ENCODE measurements around the gene RASAL2. TPM values are rescaled to one million over a fixed set of nuclear protein-coding genes. Genes with fewer than 3 reads are reported as not detected.

Gene RASAL2
- total RNA-seq, 1 experiment from 2014 or later = 32.4 TPM

- H3K27me3 Mint-ChIP-seq (ENCODE audit: unreplicated experiment) = no peaks in the 10 kb centered on the region
- BruUV-seq (replicated peaks) = no TSS peak
- intact Hi-C loops (cut with micrococcal nuclease; ENCODE audit: unreplicated experiment) = no loop called here
- CTCF ChIA-PET = no interaction called here
- DNase-seq = no peak
- no peaks in the 10 kb centered on the region for H3K4me1 Mint-ChIP-seq (ENCODE audit: low read depth, unreplicated experiment)
- H3K4me3 Mint-ChIP-seq (ENCODE audit: low read depth, unreplicated experiment) = no peak overlapping the region
- H3K36me3 Mint-ChIP-seq (ENCODE audit: insufficient read depth, unreplicated experiment) = no peaks in the 10 kb centered on the region
- H3K27ac Mint-ChIP-seq (ENCODE audit: unreplicated experiment) = no peak overlapping the region
- TF ChIP-seq, protein P1, sequence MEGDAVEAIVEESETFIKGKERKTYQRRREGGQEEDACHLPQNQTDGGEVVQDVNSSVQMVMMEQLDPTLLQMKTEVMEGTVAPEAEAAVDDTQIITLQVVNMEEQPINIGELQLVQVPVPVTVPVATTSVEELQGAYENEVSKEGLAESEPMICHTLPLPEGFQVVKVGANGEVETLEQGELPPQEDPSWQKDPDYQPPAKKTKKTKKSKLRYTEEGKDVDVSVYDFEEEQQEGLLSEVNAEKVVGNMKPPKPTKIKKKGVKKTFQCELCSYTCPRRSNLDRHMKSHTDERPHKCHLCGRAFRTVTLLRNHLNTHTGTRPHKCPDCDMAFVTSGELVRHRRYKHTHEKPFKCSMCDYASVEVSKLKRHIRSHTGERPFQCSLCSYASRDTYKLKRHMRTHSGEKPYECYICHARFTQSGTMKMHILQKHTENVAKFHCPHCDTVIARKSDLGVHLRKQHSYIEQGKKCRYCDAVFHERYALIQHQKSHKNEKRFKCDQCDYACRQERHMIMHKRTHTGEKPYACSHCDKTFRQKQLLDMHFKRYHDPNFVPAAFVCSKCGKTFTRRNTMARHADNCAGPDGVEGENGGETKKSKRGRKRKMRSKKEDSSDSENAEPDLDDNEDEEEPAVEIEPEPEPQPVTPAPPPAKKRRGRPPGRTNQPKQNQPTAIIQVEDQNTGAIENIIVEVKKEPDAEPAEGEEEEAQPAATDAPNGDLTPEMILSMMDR (IDR thresholded peaks at IDR 0.05; ENCODE audit: unreplicated experiment) = no peak
- H3K9me3 Mint-ChIP-seq (ENCODE audit: low read depth, unreplicated experiment) = no peaks in the 10 kb centered on the region
Measured at GRCh38 chr1:178513278-178513983, 419.5 kb downstream of the RASAL2 start.

DNA sequence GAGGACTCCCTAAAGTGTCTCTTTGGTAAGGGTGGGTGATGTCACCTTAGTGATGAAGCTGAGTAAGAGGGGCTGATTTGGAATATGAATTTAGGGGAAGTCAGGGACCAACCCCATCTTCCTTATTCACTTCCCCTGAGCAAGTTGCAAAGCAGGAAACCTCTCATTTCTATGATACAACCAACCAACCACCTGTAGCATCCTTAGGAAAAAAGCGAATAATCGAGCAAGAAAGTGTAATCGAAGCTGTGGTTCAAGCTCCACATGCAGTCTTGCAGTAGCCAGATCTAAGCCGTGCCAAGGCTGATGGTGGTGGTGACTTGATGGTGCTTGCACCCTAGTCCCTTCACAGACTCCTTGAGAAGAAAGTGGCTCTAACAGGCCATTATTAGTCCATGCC, 422.2 kb downstream of the RASAL2 start:
- no TSS peak for BruUV-seq (replicated peaks)
- TF ChIP-seq, protein P1 (IDR thresholded peaks at IDR 0.05; ENCODE audit: unreplicated experiment) = no peak

DNA sequence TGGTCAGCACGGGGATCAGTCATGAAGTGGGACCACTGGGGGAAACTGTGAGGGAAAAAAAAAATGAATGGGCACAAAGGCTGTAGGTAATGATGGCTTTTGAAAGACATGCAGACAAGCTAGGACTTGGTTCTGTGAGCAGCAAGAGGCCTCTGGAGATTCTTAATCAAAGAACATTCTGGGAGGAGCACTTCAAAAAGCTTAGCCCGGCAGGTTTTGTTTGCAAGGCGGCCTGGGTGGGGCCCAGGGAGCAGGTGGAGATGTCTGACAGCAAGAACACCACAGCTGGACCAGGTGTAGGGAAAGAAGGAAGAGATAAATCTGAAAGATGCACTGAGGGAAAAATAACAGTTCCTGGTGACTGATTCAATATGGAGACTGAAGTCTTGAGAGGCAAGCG, 425.0 kb downstream of the RASAL2 start:
- H3K4me1 Mint-ChIP-seq (ENCODE audit: low read depth, unreplicated experiment) = no peaks in the 10 kb centered on the region
- no TSS peak for BruUV-seq (replicated peaks)
- H3K9me3 Mint-ChIP-seq (ENCODE audit: low read depth, unreplicated experiment) = no peaks in the 10 kb centered on the region
- intact Hi-C loops (cut with micrococcal nuclease; ENCODE audit: unreplicated experiment) = loop anchor here (5.0 kb wide), 1 partner anchor 207 kb away; no protein-coding TSS in a partner anchor
- TF ChIP-seq, protein P1 (IDR thresholded peaks at IDR 0.05; ENCODE audit: unreplicated experiment) = no peak
- H3K27ac Mint-ChIP-seq (ENCODE audit: unreplicated experiment) = no peak overlapping the region
- no peaks in the 10 kb centered on the region for H3K36me3 Mint-ChIP-seq (ENCODE audit: insufficient read depth, unreplicated experiment)
- H3K4me3 Mint-ChIP-seq (ENCODE audit: low read depth, unreplicated experiment) = no peak overlapping the region
- CTCF ChIA-PET = interaction anchor here (0.7 kb wide), 1 partner anchor 602 kb away, joined by 3 read pairs; no protein-coding TSS in a partner anchor
- DNase-seq = no peak
- no peaks in the 10 kb centered on the region for H3K27me3 Mint-ChIP-seq (ENCODE audit: unreplicated experiment)

More for the DNA sequence above, 422.2 kb downstream of the RASAL2 start:
- Mint-ChIP-seq H3K36me3 (ENCODE audit: insufficient read depth, unreplicated experiment) (no peaks in the 10 kb centered on the region), H3K27ac (ENCODE audit: unreplicated experiment) (no peak overlapping the region), H3K4me1 (ENCODE audit: low read depth, unreplicated experiment) (no peaks in the 10 kb centered on the region), H3K4me3 (ENCODE audit: low read depth, unreplicated experiment) (no peak overlapping the region), H3K27me3 (ENCODE audit: unreplicated experiment) (no peaks in the 10 kb centered on the region), H3K9me3 (ENCODE audit: low read depth, unreplicated experiment) (no peaks in the 10 kb centered on the region)
- intact Hi-C loops (cut with micrococcal nuclease; ENCODE audit: unreplicated experiment) = loop anchor here (5.0 kb wide), 1 partner anchor 204 kb away; no protein-coding TSS in a partner anchor
- DNase-seq = no peak
- CTCF ChIA-PET = no interaction called here

- Mint-ChIP-seq H3K9me3 (ENCODE audit: low read depth, unreplicated experiment) (no peaks in the 10 kb centered on the region), H3K36me3 (ENCODE audit: insufficient read depth, unreplicated experiment) (no peaks in the 10 kb centered on the region), H3K27me3 (ENCODE audit: unreplicated experiment) (no peaks in the 10 kb centered on the region), H3K4me3 (ENCODE audit: low read depth, unreplicated experiment) (no peak overlapping the region), H3K27ac (ENCODE audit: unreplicated experiment) (no peak overlapping the region), H3K4me1 (ENCODE audit: low read depth, unreplicated experiment) (no peaks in the 10 kb centered on the region)
- DNase-seq = no peak
- TF ChIP-seq, protein P1 (IDR thresholded peaks at IDR 0.05; ENCODE audit: unreplicated experiment) = no peak
- BruUV-seq (replicated peaks) = no TSS peak
- intact Hi-C loops (cut with micrococcal nuclease; ENCODE audit: unreplicated experiment) = no loop called here
- CTCF ChIA-PET = no interaction called here
Measured at GRCh38 chr1:178520803-178521202, 426.9 kb downstream of the RASAL2 start.
